HepG2 (cell line): ENCODE results near the gene PSMD8. TPM values are rescaled to one million over a fixed set of nuclear protein-coding genes. Genes with fewer than 3 reads are reported as not detected.

Experiments used
- IRF2 ChIP-seq: IDR thresholded peaks from 2 replicates; pipeline ENCODE4 v1.6.1; 2018; ENCODE audit warnings: missing genetic modification reagents, missing compliant biosample characterization
- SIX1 ChIP-seq: sonication (generic); formaldehyde crosslinking; IDR thresholded peaks from 2 replicates; pipeline ENCODE4 v1.4.0; 2020; ENCODE audit warnings: missing genetic modification reagents, borderline replicate concordance
- TEAD3 ChIP-seq: optimal IDR thresholded peaks from 2 replicates; pipeline ENCODE3; 2016; ENCODE audit warnings: borderline replicate concordance
- ZNF33B ChIP-seq: sonication (generic); formaldehyde crosslinking; IDR thresholded peaks from 2 replicates; pipeline ENCODE4 v1.5.1; 2020; ENCODE audit warnings: mild to moderate bottlenecking, missing genetic modification reagents
- ZNF7 ChIP-seq: IDR thresholded peaks from 2 replicates; pipeline ENCODE4 v1.6.1; 2016; ENCODE audit warnings: missing biosample characterization, missing genetic modification reagents
- polyA plus RNA-seq, 8 experiments: library from polyadenylated mRNA; depleted of rRNA in 3 of 8; stranded (reverse) in 7 of 8; unstranded in 1 of 8; fragments of >200 nt; fragmentation: Illumina TruSeq in 4 of 8; extraction: Trizol in 4 of 8; gene quantifications; 2 replicates each; pipeline versions ENCODE4 v1.2.1 to v1.2.3, GENCODE V29; 2011 to 2016; ENCODE audit warnings: low read depth in 4 of 8, missing spikeins in 1 of 8, mixed read lengths in 1 of 8; ENCODE audit not compliant: insufficient read depth in 1 of 8
- total RNA-seq, 5 experiments: library from RNA; depleted of rRNA; stranded (reverse); fragments of >200 nt; fragmentation: Illumina TruSeq; extraction: Trizol; gene quantifications; 2 replicates each; pipeline ENCODE4 v1.2.3, GENCODE V29; 2016; ENCODE audit warnings: low read depth in 1 of 5
- TF ChIP-seq, protein P1 (sequence below): sonication (generic); formaldehyde crosslinking; IDR thresholded peaks from 2 replicates; pipeline ENCODE4 v1.5.0; 2020; ENCODE audit warnings: mild to moderate bottlenecking, missing genetic modification reagents, borderline replicate concordance
- TF ChIP-seq, protein P2 (sequence below): sonication (generic); formaldehyde crosslinking; IDR thresholded peaks from 2 replicates; pipeline ENCODE4 v1.5.1; 2020; ENCODE audit warnings: mild to moderate bottlenecking, missing genetic modification reagents, moderate library complexity
- TF ChIP-seq, protein P3 (sequence below): sonication (generic); formaldehyde crosslinking; IDR thresholded peaks from 2 replicates; pipeline ENCODE4 v1.4.0; 2020; ENCODE audit warnings: mild to moderate bottlenecking, low read depth, missing genetic modification reagents
- TF ChIP-seq, protein P4 (sequence below): sonication (generic); formaldehyde crosslinking; IDR thresholded peaks from 2 replicates; pipeline ENCODE4 v1.4.0; 2020; ENCODE audit warnings: missing genetic modification reagents

The PSMD8 gene
- total and polyA plus RNA-seq, 2 of the 13 experiments (the other 11 are each of a cell fraction or from before 2014, with no cell fraction given), result 162 to 296 TPM

DNA sequence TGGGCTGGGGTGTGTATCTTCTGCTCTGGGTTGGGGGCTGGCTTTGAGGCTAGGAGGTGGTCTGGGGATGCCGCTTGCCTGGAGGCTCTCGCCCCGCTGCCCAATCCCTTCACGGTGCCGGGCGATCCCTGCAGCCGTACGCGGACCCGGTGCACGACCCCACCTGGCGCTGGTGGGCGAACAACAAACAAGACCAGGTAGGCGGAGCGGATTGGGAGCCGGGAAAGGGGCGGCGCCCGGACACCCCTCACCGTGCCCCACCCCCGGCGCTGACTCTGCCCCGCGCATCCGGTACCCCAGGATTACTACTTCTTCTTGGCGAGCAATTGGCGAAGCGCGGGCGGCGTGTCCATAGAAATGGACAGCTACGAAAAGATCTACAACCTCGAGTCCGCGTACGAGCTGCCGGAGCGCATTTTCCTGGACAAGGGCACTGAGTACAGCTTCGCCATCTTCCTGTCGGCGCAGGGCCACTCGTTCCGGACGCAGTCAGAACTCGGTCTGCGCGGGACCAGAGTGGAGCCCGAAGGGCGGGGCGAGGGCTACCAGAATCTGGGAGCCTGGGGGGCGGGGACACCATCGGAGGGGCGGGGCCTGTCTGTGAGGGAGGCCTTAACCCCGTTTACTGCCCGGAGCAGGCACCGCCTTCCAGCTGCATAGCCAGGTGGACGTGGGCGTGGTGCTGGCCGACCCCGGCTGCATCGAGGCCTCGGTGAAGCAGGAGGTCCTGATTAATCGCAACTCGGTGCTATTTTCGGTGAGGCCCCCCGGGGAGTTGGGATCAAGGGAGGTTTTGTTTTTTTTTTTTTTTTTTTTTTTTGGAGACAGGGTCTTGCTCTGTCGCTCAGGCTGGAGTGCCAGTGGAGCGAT lies 12.1 kb upstream of the PSMD8 start (continued):
- TF ChIP-seq ZNF7 (CRISPR knock-in tag), result no peak
- no peak for TF ChIP-seq SIX1
- TF ChIP-seq, protein P1, sequence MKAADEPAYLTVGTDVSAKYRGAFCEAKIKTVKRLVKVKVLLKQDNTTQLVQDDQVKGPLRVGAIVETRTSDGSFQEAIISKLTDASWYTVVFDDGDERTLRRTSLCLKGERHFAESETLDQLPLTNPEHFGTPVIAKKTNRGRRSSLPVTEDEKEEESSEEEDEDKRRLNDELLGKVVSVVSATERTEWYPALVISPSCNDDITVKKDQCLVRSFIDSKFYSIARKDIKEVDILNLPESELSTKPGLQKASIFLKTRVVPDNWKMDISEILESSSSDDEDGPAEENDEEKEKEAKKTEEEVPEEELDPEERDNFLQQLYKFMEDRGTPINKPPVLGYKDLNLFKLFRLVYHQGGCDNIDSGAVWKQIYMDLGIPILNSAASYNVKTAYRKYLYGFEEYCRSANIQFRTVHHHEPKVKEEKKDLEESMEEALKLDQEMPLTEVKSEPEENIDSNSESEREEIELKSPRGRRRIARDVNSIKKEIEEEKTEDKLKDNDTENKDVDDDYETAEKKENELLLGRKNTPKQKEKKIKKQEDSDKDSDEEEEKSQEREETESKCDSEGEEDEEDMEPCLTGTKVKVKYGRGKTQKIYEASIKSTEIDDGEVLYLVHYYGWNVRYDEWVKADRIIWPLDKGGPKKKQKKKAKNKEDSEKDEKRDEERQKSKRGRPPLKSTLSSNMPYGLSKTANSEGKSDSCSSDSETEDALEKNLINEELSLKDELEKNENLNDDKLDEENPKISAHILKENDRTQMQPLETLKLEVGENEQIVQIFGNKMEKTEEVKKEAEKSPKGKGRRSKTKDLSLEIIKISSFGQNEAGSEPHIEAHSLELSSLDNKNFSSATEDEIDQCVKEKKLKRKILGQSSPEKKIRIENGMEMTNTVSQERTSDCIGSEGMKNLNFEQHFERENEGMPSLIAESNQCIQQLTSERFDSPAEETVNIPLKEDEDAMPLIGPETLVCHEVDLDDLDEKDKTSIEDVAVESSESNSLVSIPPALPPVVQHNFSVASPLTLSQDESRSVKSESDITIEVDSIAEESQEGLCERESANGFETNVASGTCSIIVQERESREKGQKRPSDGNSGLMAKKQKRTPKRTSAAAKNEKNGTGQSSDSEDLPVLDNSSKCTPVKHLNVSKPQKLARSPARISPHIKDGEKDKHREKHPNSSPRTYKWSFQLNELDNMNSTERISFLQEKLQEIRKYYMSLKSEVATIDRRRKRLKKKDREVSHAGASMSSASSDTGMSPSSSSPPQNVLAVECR (CRISPR knock-in tag), result peak; percentile 44; the same call in 1 of the 2 replicates
- TF ChIP-seq, protein P2, sequence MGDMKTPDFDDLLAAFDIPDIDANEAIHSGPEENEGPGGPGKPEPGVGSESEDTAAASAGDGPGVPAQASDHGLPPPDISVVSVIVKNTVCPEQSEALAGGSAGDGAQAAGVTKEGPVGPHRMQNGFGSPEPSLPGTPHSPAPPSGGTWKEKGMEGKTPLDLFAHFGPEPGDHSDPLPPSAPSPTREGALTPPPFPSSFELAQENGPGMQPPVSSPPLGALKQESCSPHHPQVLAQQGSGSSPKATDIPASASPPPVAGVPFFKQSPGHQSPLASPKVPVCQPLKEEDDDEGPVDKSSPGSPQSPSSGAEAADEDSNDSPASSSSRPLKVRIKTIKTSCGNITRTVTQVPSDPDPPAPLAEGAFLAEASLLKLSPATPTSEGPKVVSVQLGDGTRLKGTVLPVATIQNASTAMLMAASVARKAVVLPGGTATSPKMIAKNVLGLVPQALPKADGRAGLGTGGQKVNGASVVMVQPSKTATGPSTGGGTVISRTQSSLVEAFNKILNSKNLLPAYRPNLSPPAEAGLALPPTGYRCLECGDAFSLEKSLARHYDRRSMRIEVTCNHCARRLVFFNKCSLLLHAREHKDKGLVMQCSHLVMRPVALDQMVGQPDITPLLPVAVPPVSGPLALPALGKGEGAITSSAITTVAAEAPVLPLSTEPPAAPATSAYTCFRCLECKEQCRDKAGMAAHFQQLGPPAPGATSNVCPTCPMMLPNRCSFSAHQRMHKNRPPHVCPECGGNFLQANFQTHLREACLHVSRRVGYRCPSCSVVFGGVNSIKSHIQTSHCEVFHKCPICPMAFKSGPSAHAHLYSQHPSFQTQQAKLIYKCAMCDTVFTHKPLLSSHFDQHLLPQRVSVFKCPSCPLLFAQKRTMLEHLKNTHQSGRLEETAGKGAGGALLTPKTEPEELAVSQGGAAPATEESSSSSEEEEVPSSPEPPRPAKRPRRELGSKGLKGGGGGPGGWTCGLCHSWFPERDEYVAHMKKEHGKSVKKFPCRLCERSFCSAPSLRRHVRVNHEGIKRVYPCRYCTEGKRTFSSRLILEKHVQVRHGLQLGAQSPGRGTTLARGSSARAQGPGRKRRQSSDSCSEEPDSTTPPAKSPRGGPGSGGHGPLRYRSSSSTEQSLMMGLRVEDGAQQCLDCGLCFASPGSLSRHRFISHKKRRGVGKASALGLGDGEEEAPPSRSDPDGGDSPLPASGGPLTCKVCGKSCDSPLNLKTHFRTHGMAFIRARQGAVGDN (CRISPR knock-in tag), result peak; percentile 50
- TF ChIP-seq, protein P3, sequence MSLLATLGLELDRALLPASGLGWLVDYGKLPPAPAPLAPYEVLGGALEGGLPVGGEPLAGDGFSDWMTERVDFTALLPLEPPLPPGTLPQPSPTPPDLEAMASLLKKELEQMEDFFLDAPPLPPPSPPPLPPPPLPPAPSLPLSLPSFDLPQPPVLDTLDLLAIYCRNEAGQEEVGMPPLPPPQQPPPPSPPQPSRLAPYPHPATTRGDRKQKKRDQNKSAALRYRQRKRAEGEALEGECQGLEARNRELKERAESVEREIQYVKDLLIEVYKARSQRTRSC, result no peak
- no peak for TF ChIP-seq TEAD3 (CRISPR knock-in tag)
- no peak for TF ChIP-seq ZNF33B
- TF ChIP-seq, protein P4, sequence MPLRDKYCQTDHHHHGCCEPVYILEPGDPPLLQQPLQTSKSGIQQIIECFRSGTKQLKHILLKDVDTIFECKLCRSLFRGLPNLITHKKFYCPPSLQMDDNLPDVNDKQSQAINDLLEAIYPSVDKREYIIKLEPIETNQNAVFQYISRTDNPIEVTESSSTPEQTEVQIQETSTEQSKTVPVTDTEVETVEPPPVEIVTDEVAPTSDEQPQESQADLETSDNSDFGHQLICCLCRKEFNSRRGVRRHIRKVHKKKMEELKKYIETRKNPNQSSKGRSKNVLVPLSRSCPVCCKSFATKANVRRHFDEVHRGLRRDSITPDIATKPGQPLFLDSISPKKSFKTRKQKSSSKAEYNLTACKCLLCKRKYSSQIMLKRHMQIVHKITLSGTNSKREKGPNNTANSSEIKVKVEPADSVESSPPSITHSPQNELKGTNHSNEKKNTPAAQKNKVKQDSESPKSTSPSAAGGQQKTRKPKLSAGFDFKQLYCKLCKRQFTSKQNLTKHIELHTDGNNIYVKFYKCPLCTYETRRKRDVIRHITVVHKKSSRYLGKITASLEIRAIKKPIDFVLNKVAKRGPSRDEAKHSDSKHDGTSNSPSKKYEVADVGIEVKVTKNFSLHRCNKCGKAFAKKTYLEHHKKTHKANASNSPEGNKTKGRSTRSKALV (CRISPR knock-in tag), result 0 out of 2 replicates have a peak, but pooled peaks have one; percentile 41
- no peak for TF ChIP-seq IRF2 (CRISPR knock-in tag)
- TF ChIP-seq, all 625 proteins: peak for 20
